ENCODE data around the gene APOBEC3B.
A peak's percentile ranks its signal among the peaks of the same experiment; 100 is the strongest.
"Not testable (repeated sequence)": the region's sequence is repeated elsewhere in the genome, so short reads cannot be mapped to it uniquely, and the experiment has no call there.

APOBEC3B gene

GRCh38 chr22:38952281-38952993 lies 29.7 kb upstream of the APOBEC3B start:
- no peak for DNase-seq

GRCh38 chr22:38953091-38953490 lies 29.1 kb upstream of the APOBEC3B start:
- DNase-seq, result no peak

- peak; percentile 77 for DNase-seq
Measured at GRCh38 chr22:38953577-38954413, 28.4 kb upstream of the APOBEC3B start.

GRCh38 chr22:38954414-38955043 lies 27.6 kb upstream of the APOBEC3B start:
- no peak for DNase-seq

DNA sequence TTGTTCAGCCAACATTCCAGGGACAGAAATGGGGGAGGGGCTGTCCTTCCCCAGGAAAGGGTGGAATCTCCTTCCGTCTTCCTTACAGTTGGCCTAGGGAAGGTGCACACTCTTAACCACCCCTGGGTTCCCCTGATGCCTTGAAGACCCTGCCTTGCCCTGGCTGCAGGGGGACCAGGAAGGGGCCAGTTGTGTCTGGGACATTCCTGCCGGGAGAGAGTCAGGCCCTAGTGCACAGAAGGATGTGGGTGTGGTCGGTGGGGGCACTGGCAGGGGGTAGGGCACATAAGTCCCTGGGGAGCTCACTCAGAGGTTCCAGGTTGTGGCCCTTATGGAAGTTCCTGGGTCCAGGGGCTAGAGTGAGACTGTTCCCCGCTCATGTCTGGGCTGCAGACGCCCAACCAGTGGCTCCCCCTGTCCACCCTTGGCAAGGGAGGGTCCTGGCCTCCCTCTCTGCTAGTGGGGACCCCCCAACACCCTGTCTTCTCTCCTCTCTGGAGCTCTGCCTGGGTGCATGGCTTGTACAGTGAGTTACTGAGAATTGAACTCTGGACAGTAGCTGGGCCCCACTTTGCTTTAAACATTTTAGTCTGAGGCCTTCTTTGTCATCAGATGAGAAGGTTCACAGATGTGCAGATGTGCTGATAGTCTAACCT lies 26.8 kb upstream of the APOBEC3B start:
- DNase-seq, result no peak

DNA sequence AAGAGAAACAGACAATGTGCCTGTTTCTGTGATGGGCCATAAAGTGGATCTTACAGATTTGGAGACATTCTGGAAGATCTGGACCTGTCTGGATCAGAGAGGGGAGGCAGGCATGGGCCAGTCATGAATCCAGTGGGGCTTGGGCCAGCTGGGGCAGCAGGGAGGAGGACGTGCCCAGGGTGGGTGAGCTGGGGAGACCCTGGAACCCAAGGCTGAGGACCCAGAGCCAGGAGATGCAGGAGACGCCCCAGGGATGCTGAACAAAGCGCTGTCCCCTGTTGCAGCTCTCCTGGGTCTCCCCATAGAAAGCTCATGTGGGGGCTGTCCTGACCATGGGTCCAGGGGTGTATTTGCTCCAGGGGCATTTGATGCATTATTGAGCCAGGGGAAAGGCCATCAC lies 26.2 kb upstream of the APOBEC3B start:
- DNase-seq, result no peak

DNA sequence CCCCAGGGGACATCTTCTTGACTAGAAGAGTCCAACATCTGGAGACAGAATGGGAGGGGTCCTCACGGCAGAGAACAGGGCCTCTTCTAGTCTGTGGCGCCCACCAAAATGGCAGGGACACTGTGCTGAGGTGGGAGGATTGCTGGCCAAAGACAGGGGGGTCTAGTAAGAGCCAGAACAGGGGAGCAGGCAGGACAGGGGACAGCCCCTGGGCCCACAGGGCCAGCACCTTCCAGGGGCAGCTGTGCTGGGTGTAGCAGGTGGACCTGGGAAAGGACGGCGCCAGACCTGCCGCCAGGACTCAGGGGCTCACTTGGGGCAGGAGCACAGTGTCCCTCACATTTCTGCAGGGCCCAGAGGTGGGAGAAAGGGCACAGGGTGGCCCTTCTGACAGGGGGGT lies 25.6 kb upstream of the APOBEC3B start:
- DNase-seq, result no peak

GRCh38 chr22:38957046-38957770 lies 24.9 kb upstream of the APOBEC3B start, which contains the start of gene APOBEC3A:
APOBEC3A (plus strand) TSS chr22:38957609; CDS start chr22:38957692, 83 bp downstream.
- DNase-seq, result no peak

DNA sequence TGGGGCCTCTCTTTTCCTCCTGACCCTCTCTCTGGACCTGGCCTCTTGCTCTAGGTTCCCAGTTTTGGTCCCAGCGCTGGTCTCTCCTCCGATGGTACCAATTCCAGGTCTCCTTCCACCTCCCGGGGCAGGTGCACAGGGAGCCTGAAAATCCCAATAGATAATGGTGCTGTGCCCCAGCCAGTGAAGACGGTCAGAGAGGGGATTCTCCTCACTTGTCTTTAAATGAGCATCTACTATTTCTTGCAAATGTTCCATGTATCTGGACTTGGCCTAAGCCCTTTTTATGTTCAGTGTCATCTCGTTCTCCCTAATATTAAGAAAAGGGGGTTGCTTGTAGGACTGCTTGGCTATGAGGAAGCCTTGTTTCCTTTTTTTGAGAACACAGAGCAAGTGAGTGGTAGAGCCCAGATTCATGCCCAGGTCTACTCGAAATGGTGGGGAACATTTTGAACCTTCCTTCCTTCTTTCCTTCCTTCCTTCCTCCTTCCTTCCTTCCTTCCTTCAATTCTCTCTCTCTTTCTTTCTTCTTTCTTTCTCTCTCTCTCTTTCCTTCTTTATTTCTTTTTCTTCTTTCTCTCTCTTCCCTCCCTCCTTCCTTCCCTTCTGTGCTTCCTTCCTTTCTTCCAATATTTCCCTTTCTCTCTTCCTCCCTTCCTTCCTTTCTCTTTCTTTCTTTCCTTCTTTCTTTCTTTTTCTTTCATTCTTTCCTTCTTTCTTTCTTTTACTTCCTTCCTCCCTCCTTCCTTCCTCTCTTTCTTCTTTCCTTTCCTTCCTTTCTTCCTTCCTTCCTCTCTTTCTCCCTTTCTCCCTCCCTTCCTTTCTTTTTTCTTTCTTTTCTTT lies 24.1 kb upstream of the APOBEC3B start:
- DNase-seq, result no peak

DNA sequence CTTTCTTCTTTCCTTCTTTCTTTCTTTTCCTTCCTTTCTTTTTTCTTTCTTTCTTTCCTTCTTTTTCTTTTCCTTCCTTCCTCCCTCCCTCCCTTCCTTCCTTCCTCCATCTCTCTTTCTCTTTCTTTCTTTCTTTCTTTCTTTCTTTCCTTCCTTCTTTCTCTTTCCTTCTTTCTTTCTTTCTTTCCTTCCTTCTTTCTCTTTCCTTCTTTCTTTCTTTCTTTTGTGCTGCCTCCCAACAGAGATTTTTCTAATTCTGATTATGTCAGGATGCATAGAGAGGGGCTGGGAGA lies 23.6 kb upstream of the APOBEC3B start:
- not testable (repeated sequence) for DNase-seq

GRCh38 chr22:38959590-38959989 lies 22.6 kb upstream of the APOBEC3B start:
- DNase-seq, result no peak

DNA sequence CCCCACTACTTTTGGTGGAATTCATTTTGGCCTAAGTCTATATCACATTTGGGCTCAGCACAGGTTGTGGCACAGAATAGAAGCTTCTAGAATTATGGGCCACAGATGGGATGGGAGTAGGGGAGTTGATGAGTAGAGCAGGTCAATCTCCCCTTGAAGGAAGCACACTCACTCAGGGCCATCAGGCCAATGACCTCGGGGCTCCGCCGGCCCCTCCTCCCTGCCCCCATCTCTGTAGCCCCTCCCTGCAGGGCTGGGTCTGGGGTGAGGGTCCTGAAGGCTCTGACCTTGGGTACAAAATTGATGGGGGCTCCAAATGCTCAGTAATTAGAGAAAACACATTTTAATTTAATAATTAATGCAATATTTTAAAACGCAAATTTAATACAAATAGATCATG lies 21.5 kb upstream of the APOBEC3B start:
- not testable (repeated sequence) for DNase-seq

GRCh38 chr22:38963291-38963738 lies 18.8 kb upstream of the APOBEC3B start:
- DNase-seq, result not testable (repeated sequence)

DNA sequence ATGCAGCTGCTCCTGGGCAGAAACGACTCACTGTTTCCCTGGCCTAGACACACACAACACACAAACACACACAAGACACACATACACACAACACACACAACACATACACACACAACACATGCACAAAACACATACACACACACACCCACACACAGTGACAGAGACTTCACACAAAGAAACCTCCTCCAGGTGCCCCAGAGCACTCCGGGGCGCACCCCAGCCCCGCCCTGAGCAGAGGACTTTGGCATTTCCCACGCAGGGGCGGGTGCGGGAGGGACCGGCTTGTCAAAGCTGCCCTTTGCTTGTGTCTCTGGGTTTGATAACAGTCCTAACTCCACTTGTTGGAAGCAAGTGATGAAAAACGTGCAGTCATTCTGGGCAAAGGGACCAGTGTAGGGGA lies 18.3 kb upstream of the APOBEC3B start:
- no peak for DNase-seq

DNA sequence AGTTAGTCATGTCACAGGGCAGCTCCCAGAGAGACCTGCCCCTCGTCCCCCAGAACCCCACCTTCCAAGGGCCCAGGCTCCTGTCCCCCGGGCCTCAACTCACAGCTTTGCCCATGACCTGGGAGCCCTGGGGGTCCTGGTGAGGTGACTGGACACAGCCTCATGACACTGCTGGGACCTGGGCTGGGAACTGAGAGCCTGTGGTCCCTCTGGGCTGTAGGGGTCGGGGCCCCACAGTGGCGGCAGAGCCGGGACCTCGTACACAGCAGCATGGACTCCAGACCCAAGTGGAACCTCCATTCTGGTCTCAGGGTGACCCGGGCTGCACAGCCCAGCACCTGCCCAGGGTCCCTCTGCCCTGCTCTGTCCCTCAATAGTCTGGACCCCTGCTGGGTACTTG lies 17.8 kb upstream of the APOBEC3B start:
- no peak for DNase-seq

DNA sequence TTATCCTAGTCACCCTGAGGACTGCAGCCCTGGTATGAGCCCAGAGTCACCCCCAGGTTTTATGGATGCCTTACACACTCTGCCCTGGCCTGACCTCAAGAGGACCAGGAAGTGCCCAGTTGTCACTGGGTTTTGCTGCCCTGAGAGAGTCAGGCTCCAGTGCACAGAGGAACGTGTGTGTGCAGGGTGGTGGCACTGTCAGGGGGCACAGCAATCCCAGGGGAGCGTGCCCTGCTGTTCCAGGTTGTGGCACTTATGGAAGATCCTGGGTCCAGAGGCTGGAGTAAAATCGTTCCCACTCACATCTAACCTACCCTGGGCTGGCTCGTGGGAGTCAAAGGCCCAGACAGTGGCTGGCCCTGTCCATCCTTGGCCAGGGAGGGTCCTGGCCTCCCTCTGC lies 17.2 kb upstream of the APOBEC3B start:
- no peak for DNase-seq

GRCh38 chr22:38965614-38966379 lies 16.4 kb upstream of the APOBEC3B start:
- DNase-seq, result no peak

GRCh38 chr22:38966380-38966702 lies 15.8 kb upstream of the APOBEC3B start:
- no peak for DNase-seq

GRCh38 chr22:38966942-38967341 lies 15.2 kb upstream of the APOBEC3B start:
- no peak for DNase-seq

- DNase-seq, result peak; percentile 6
Measured at GRCh38 chr22:38967451-38968450, 14.4 kb upstream of the APOBEC3B start.
